Effector CD8-positive, alpha-beta T cell (primary cell): ENCODE results near the gene C9orf78.
A peak's percentile ranks its signal among the peaks of the same experiment; 100 is the strongest.

Source experiments
- DNase-seq: peaks from one replicate; lab custom pipeline; 2025; lab: John Stamatoyannopoulos, UW
- total RNA-seq, 4 experiments: gene quantifications; one replicate each; lab custom pipeline; 2026; lab: John Stamatoyannopoulos, UW

C9orf78 gene
- 147 to 193 (median 168) reads per million in 4 experiments for total RNA-seq

GRCh38 chr9:129835128-129835859 is at the start of gene C9orf78, which contains the start of gene USP20:
Gene C9orf78 (minus strand): TSS chr9:129835275. CDS start chr9:129835221, 54 bp downstream.
Gene USP20 (plus strand): TSS chr9:129835458. CDS start chr9:129852556, 17,098 bp downstream.
- peak; percentile 96 for DNase-seq

- DNase-seq: peak; percentile 88
Measured at GRCh38 chr9:129884220-129885017, 49.3 kb upstream of the C9orf78 start.

- DNase-seq: no peak
Measured at GRCh38 chr9:129881547-129882324, 46.7 kb upstream of the C9orf78 start.

GRCh38 chr9:129880654-129881546 is 45.8 kb upstream of the C9orf78 start:
- DNase-seq: no peak

GRCh38 chr9:129879991-129880653 is 45.0 kb upstream of the C9orf78 start:
- DNase-seq: no peak

GRCh38 chr9:129879103-129879699 is 44.1 kb upstream of the C9orf78 start:
- no peak for DNase-seq

- no peak for DNase-seq
Measured at GRCh38 chr9:129878291-129878690, 43.2 kb upstream of the C9orf78 start.

- DNase-seq: no peak
Measured at GRCh38 chr9:129876815-129877214, 41.7 kb upstream of the C9orf78 start.

- DNase-seq: no peak
Measured at GRCh38 chr9:129875687-129876395, 40.8 kb upstream of the C9orf78 start.

- no peak for DNase-seq
Measured at GRCh38 chr9:129875181-129875611, 40.1 kb upstream of the C9orf78 start.

GRCh38 chr9:129874261-129875101 is 39.4 kb upstream of the C9orf78 start:
- no peak for DNase-seq

- DNase-seq: no peak
Measured at GRCh38 chr9:129873563-129874190, 38.6 kb upstream of the C9orf78 start.

- DNase-seq: no peak
Measured at GRCh38 chr9:129871046-129871445, 36.0 kb upstream of the C9orf78 start.

- DNase-seq: no peak
Measured at GRCh38 chr9:129869585-129870501, 34.8 kb upstream of the C9orf78 start.

GRCh38 chr9:129868872-129869486 is 33.9 kb upstream of the C9orf78 start:
- DNase-seq: peak; percentile 72
